ENCODE data around the gene PDE10A.
A peak's percentile ranks its signal among the peaks of the same experiment; 100 is the strongest.

PDE10A gene

DNA sequence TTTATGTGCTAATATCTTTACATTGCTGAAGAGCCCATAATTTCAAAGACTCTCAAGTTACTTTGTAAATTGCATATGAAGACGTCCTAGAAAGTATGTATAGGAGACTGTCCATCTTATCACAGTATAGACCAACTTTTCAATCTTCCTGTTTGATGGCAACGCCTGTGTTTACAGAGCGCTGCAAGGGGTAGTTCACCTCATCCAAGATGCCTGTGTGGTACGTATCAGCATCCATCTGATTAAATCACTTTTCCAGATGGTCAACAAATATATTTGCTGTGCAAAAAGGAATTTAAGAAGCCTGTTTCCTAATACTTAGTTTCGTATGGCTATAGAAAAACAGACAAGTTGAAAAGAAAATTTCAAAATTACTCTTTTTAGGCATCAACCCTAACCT, 17.9 kb upstream of the PDE10A start:
- peaks cover 0 to 18% (median 13%) of the 10 kb centered on the region in 10 experiments; a peak in 13 of 20 replicates for H3K4me1 ChIP-seq
- TF ChIP-seq Cebpa-rat (IDR thresholded peaks at IDR 0.05): no peak
- H3K9ac ChIP-seq: no peak overlapping the region
- H3K27ac ChIP-seq: no peak overlapping the region
- H3K9me3 ChIP-seq (replicated peaks in 1 of 11): no peaks in the 10 kb centered on the region
- peak overlapping the region in 8 of 11 experiments; percentile 13 to 60 (median 42); a peak in 11 of 22 replicates for H3K4me2 ChIP-seq
- no peak overlapping the region for H3K4me3 ChIP-seq
- H4K20me1 ChIP-seq: no peaks in the 10 kb centered on the region
- no peaks in the 10 kb centered on the region for H3K36me3 ChIP-seq
- H3K27me3 ChIP-seq: no peaks in the 10 kb centered on the region

DNA sequence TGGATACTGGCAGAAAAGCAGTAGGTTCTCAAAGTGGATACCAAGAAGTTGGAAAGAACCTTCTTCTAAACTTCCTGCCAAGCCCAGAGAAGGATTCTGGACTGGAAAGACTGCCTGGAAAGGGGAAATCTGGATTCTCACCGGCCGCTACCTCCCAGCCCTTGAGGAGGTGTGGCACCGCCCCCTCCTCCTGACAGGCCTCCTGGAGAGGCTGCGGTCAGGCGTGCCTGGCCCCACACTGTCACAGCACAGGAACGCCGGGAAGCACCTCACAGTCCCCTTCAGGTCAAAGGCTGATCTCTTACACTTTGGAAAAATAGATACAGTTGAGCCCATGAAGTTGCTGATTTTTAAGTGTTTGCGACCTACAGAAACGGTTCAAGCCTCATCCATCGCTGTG, 16.3 kb upstream of the PDE10A start:
- H3K36me3 ChIP-seq: no peaks in the 10 kb centered on the region
- H3K9me3 ChIP-seq (replicated peaks in 1 of 11): no peaks in the 10 kb centered on the region
- H3K9ac ChIP-seq: no peak overlapping the region
- no peak overlapping the region for H3K27ac ChIP-seq
- H4K20me1 ChIP-seq: no peaks in the 10 kb centered on the region
- peaks cover 0 to 18% (median 13%) of the 10 kb centered on the region in 10 experiments; a peak in 13 of 20 replicates for H3K4me1 ChIP-seq
- H3K4me3 ChIP-seq: no peak overlapping the region
- no peak overlapping the region for H3K4me2 ChIP-seq
- TF ChIP-seq Cebpa-rat (IDR thresholded peaks at IDR 0.05): no peak
- H3K27me3 ChIP-seq: no peaks in the 10 kb centered on the region

DNA sequence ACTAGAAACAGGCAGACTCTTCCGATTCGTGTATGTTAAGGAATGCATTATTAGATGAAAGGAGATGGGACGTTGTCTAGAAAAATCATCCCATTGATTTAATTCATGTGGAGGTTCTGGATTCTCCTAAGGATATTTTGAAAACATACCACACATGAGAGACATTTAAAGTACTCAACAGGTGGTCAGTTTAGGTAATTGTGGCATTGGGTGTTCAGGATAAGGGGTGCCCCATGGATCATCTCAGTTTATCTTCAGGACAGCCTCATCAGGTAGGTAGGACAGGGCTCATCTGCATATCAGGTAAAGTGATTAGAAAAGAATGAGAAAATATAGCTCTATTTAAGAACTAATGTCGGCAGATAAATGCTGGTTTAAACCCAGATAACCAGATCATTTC, 15.9 kb upstream of the PDE10A start:
- Histone ChIP-seq H3K4me3 (no peak overlapping the region), H4K20me1 (no peaks in the 10 kb centered on the region), H3K9ac (no peak overlapping the region), H3K4me1 (peaks cover 0 to 18% (median 13%) of the 10 kb centered on the region in 10 experiments; a peak in 13 of 20 replicates), H3K9me3 (replicated peaks in 1 of 11) (no peaks in the 10 kb centered on the region), H3K36me3 (no peaks in the 10 kb centered on the region), H3K27ac (no peak overlapping the region), H3K27me3 (no peaks in the 10 kb centered on the region), H3K4me2 (no peak overlapping the region)
- TF ChIP-seq Cebpa-rat (IDR thresholded peaks at IDR 0.05): no peak

DNA sequence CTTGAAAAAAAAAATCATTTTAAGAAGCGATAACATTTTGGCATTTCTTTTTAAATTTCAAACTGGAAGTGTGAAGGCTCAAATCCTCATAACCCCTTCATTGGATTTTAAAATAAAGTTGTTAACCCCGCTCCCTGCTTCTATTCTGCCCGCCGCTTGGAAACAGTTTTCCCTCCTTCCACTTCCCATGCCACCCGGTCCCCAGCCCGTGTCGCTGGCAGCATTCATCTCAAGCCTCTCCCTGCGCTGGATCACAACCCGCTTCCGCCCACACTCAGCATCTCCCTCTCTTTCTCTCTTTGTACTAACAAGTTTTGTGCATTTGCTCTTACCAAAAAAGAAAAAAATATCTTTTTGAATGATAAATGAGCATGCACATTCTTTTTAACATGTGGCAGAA, 15.4 kb upstream of the PDE10A start:
- Histone ChIP-seq H3K27ac (no peak overlapping the region), H3K9ac (no peak overlapping the region), H3K4me3 (no peak overlapping the region), H3K9me3 (replicated peaks in 1 of 11) (no peaks in the 10 kb centered on the region), H3K36me3 (no peaks in the 10 kb centered on the region), H3K27me3 (no peaks in the 10 kb centered on the region), H4K20me1 (no peaks in the 10 kb centered on the region), H3K4me2 (no peak overlapping the region), H3K4me1 (peaks cover 0 to 18% (median 13%) of the 10 kb centered on the region in 10 experiments; a peak in 13 of 20 replicates)
- no peak for TF ChIP-seq Cebpa-rat (IDR thresholded peaks at IDR 0.05)

DNA sequence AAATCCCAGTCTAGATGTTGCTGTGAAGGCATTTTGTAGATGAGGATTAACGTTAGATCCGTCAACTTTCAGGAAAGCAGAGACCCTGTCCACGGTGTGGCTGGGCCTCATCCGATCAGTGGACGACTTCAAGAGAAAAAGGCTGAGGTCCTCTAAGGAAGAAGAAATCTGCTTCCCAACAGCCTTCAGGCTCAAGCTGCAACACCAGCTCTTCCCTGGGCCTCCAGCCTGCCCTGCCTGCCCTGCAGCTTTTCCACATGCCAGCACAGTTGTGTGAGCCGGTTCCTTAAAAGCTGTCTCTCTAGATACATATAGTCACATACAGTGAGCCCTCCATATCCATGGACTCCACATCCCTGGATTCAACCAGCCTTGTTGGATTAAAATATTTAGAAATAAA, 14.1 kb upstream of the PDE10A start:
- no peak overlapping the region for H3K9ac ChIP-seq
- H3K4me1 ChIP-seq: peaks cover 0 to 17% (median 13%) of the 10 kb centered on the region in 10 experiments; a peak in 13 of 20 replicates
- no peak overlapping the region for H3K4me3 ChIP-seq
- 0 out of 22 replicates have a peak overlapping the region, but pooled peaks of 2 of the 11 experiments have one; percentile 5 to 8 for H3K4me2 ChIP-seq
- no peaks in the 10 kb centered on the region for H4K20me1 ChIP-seq
- TF ChIP-seq Cebpa-rat (IDR thresholded peaks at IDR 0.05): no peak
- no peaks in the 10 kb centered on the region for H3K27me3 ChIP-seq
- no peak overlapping the region for H3K27ac ChIP-seq
- H3K9me3 ChIP-seq (replicated peaks in 1 of 11): no peaks in the 10 kb centered on the region
- H3K36me3 ChIP-seq: no peaks in the 10 kb centered on the region

DNA sequence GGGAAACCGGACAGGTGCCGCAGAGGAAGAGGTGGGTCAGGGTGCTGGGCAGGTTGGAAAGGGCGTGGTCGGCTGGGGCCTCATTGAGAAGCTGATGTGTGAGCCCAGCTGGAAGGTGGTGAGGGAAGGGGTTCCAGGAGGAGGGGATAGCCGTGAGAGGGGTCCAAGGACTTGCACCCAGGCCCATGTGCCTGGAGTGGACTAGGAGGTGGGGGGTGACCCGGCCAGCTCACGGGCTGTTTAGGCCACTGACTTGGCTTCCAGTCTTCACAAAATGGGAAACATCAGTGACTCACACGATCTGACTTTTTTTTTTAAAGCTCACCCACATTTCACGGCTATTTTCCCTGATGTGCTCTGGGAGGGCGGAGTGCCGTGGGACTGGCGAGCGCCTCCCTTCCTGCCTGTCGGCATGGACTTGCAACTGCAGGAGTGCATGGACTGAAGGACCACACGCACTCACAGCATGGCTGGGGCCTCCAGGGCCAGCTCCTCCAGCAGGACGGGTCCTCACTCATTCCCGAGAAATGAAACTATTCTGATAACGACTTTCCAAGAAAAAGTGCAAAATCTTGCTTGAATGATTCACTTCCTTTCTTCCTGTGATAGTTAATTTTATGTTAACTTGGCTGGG, 13.5 kb upstream of the PDE10A start:
- no peaks in the 10 kb centered on the region for H3K36me3 ChIP-seq
- H3K4me3 ChIP-seq: no peak overlapping the region
- H3K4me2 ChIP-seq: peak overlapping the region in 2 of 11 experiments; percentile 5 to 8; a peak in 1 of 22 replicates
- no peaks in the 10 kb centered on the region for H3K27me3 ChIP-seq
- no peaks in the 10 kb centered on the region for H4K20me1 ChIP-seq
- H3K27ac ChIP-seq: no peak overlapping the region
- no peaks in the 10 kb centered on the region for H3K9me3 ChIP-seq (replicated peaks in 1 of 11)
- no peak overlapping the region for H3K9ac ChIP-seq
- H3K4me1 ChIP-seq: peaks cover 0 to 13% (median 10%) of the 10 kb centered on the region in 10 experiments; a peak in 13 of 20 replicates
- TF ChIP-seq Cebpa-rat (IDR thresholded peaks at IDR 0.05): no peak

DNA sequence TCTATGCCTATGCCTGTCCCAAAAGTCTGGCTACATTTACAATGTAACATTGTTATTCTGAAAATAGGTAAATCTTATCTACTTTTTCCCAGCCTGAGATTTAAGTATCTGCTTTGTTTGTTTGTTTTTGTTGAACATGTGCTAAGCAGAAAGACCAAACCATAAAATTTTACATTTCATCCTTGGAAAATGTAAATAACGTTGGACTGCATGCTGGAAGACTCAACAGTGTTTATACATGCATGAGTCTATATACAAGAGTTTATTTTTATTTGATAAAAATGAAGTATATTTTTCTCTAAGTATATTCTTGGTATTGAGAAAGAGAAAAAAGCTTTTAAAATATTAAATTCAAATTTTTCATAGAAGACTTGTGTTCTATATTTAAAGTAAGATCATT, 12.1 kb upstream of the PDE10A start:
- Histone ChIP-seq H3K27me3 (0 out of 22 replicates have a peak, but pooled peaks cover 0 to 2% (median 0%) of the 10 kb centered on the region in 11 experiments), H3K4me1 (peaks cover 0 to 9% (median 0%) of the 10 kb centered on the region in 10 experiments; a peak in 2 of 20 replicates), H3K4me3 (no peak overlapping the region), H3K36me3 (no peaks in the 10 kb centered on the region), H3K27ac (no peak overlapping the region), H3K9me3 (replicated peaks in 1 of 11) (no peaks in the 10 kb centered on the region), H3K9ac (no peak overlapping the region), H4K20me1 (no peaks in the 10 kb centered on the region), H3K4me2 (no peak overlapping the region)
- TF ChIP-seq Cebpa-rat (IDR thresholded peaks at IDR 0.05): no peak

DNA sequence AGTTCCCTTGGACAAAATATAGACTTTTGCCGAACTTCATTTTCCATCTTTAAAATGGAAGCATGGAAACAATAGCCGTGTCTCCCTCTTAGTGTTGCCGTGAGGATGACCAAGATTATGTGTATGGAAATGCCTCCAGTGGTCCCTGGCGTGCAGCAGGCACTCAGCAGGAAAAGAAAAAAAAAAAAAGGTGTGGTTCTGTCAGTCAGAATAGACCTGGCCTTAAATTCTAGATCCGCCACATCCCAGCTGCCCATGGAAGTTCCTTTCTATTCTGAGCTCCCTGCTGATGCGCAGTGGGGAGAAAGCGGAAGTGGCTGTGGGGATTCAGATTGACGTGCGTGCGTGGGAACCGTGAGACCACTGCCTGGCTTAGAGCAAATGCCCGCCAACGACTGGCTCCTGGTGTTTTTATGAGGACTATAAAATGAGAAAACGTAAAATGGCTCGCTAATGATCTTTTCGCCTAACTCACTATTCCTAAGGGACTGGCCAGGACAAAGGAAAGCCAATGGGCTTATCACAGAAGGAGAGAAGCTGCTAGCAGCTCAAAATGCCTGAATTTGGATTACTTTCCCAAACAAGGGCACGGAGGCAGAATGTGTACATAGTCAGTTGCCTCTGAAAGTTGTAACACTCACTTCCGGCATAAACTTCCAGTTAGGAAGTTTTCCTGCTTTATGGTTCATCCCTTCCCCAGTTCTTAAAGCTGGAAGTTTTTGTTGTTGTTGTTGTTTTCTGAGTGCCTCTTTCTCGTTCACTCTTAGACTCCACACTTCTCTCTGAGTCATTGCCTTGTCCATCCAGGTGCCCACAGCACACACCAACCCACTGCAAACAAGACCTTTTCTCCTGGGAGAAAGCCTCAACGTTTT, 11.4 kb upstream of the PDE10A start:
- no peak overlapping the region for H3K27ac ChIP-seq
- TF ChIP-seq Cebpa-rat (IDR thresholded peaks at IDR 0.05): no peak
- H3K36me3 ChIP-seq: no peaks in the 10 kb centered on the region
- H3K9me3 ChIP-seq (replicated peaks in 1 of 11): no peaks in the 10 kb centered on the region
- H3K4me1 ChIP-seq: peaks cover 0 to 9% (median 0%) of the 10 kb centered on the region in 10 experiments; a peak in 2 of 20 replicates
- H3K27me3 ChIP-seq: peaks cover 0 to 6% (median 0%) of the 10 kb centered on the region in 11 experiments; a peak in 2 of 22 replicates
- H3K4me2 ChIP-seq: no peak overlapping the region
- H4K20me1 ChIP-seq: no peaks in the 10 kb centered on the region
- no peak overlapping the region for H3K4me3 ChIP-seq
- H3K9ac ChIP-seq: no peak overlapping the region

DNA sequence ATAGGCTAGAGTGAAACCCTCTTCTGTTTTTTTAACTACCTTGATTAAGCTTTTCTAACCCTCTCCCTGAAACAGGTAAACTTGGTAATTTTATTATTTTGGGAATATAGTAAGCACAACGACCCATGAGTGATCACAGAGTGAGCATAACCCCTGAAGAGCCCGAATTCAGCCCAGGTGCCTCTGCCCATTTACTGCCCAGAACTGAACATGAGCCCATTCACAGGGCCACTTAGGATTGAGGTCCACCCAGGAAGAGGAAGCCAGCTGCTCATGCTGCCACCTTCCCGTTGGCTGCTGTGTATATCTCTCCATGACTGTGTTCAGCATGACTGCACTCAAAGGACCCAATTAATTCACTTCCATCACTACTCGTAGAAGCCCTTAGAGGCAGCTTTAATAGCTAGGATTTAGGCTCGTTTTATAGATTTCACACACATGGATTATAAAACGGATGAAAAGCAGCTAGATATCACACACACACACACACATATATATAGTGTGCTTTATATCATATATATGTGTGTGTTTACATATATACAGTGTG, 8.3 kb upstream of the PDE10A start:
- TF ChIP-seq Cebpa-rat (IDR thresholded peaks at IDR 0.05): no peak
- Histone ChIP-seq H3K4me2 (no peak overlapping the region), H3K4me3 (no peak overlapping the region), H3K27ac (no peak overlapping the region), H3K36me3 (no peaks in the 10 kb centered on the region), H3K9me3 (replicated peaks in 1 of 11) (no peaks in the 10 kb centered on the region), H3K4me1 (peaks cover 0 to under 1% (median 0%) of the 10 kb centered on the region in 10 experiments; a peak in 1 of 20 replicates), H4K20me1 (no peaks in the 10 kb centered on the region), H3K27me3 (peaks cover 9 to 19% (median 9%) of the 10 kb centered on the region in 11 experiments), H3K9ac (no peak overlapping the region)
